ENCODE data around the gene ING2.
A peak's percentile ranks its signal among the peaks of the same experiment; 100 is the strongest.
"Not testable (repeated sequence)": the region's sequence is repeated elsewhere in the genome, so short reads cannot be mapped to it uniquely, and the experiment has no call there.

ING2 gene, protein sequence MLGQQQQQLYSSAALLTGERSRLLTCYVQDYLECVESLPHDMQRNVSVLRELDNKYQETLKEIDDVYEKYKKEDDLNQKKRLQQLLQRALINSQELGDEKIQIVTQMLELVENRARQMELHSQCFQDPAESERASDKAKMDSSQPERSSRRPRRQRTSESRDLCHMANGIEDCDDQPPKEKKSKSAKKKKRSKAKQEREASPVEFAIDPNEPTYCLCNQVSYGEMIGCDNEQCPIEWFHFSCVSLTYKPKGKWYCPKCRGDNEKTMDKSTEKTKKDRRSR

GRCh38 chr4:183504930-183505610, at the start of gene ING2:
Gene ING2, plus strand, starts transcription at chr4:183505058. Its CDS starts 138 bp downstream, at chr4:183505196.
- H3K27ac ChIP-seq (ENCODE audit: low read depth, low read length), result peak within 1 kb of the TSS; percentile 96
- H3K4me3 ChIP-seq (ENCODE audit: low read depth in 1 of 2, low read length in 2 of 2), result peak within 1 kb of the TSS; percentile 97 to 98
- H3K36me3 ChIP-seq (ENCODE audit: control insufficient read depth in 1 of 2, insufficient read depth in 2 of 2, low read length in 2 of 2), result no peaks in the 10 kb centered on the region
- peaks cover 26 to 35% of the 10 kb centered on the region in 2 donors for H3K4me1 ChIP-seq (ENCODE audit: control insufficient read depth in 1 of 2, insufficient read depth in 2 of 2, low read length in 2 of 2)
- no peaks in the 10 kb centered on the region for H3K9me3 ChIP-seq (ENCODE audit: control insufficient read depth in 1 of 2, low read length in 2 of 2)
- peak within 1 kb of the TSS; percentile 89 to 95 for H3K9ac ChIP-seq (ENCODE audit: low read depth in 1 of 2, low read length in 2 of 2)
- H3K27me3 ChIP-seq (ENCODE audit: control insufficient read depth in 1 of 2, insufficient read depth in 2 of 2, low read length in 2 of 2), result no peaks in the 10 kb centered on the region

DNA sequence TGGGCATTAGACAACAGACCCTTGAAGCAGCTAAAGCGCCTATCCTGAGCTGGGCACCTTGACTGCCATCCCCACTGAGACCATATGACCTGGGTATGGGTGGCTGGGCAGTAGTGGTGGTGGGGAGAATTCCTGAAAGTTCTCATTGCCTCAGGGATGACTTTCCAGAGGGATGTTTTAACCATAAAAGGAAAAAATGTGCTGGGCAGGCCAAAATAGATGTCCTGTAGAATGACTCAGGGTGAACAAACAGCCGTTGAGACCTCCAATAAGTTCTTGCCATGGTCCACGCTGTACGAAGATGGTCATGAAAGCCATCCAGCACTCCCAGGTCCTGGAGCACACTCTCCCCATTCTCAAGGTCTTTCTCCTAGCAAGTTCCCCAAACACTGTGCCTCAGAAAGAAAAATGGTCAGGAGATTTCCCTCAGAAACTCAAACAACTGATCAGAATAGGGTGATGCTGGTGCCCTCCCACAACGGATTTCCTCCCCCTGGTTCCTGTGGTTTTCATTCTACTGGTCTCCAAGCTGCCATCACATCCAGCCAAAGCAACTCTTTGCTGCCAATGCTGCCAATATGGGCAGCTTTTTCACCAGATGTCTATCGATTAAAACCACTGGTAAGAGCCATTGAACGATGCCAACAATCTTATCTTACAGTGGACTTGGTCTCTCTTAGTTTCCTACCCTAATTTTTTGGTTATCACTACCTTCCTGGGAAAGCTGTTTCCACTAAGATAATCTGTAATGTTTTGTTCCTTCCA, 49.2 kb upstream of the ING2 start:
- Histone ChIP-seq H3K9me3 (ENCODE audit: control insufficient read depth in 1 of 2, low read length in 2 of 2) (no peaks in the 10 kb centered on the region), H3K9ac (ENCODE audit: low read depth in 1 of 2, low read length in 2 of 2) (no peak overlapping the region), H3K27me3 (ENCODE audit: control insufficient read depth in 1 of 2, insufficient read depth in 2 of 2, low read length in 2 of 2) (no peaks in the 10 kb centered on the region), H3K36me3 (ENCODE audit: control insufficient read depth in 1 of 2, insufficient read depth in 2 of 2, low read length in 2 of 2) (peaks cover 0 to 8% of the 10 kb centered on the region in 2 donors), H3K4me1 (ENCODE audit: control insufficient read depth in 1 of 2, insufficient read depth in 2 of 2, low read length in 2 of 2) (no peaks in the 10 kb centered on the region), H3K4me3 (ENCODE audit: low read depth in 1 of 2, low read length in 2 of 2) (no peak overlapping the region), H3K27ac (ENCODE audit: low read depth, low read length) (no peak overlapping the region)

DNA sequence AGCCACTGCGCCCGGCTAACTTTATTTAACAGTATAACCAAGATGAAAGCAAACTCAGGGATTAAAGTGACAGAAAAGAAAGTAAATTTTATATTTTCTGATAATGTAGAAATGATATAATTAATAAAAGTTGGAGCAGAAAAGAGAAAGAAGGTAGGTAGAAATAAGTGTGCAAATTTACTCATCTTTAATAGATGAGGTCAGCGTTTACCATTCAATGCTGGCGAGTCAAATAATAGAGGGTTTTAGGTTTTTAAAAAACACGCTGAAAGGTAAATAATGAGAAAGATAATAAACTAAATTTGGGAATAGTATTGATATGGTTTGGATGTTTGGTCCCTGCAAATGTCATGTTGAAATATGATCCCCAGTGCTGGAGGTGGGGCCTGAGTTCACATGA, 46.9 kb upstream of the ING2 start:
- H3K4me1 ChIP-seq (ENCODE audit: control insufficient read depth in 1 of 2, insufficient read depth in 2 of 2, low read length in 2 of 2), result no peaks in the 10 kb centered on the region
- H3K9ac ChIP-seq (ENCODE audit: low read depth in 1 of 2, low read length in 2 of 2), result no peak overlapping the region
- no peaks in the 10 kb centered on the region for H3K36me3 ChIP-seq (ENCODE audit: control insufficient read depth in 1 of 2, insufficient read depth in 2 of 2, low read length in 2 of 2)
- H3K9me3 ChIP-seq (ENCODE audit: control insufficient read depth in 1 of 2, low read length in 2 of 2), result no peaks in the 10 kb centered on the region
- H3K4me3 ChIP-seq (ENCODE audit: low read depth in 1 of 2, low read length in 2 of 2), result no peak overlapping the region
- no peaks in the 10 kb centered on the region for H3K27me3 ChIP-seq (ENCODE audit: control insufficient read depth in 1 of 2, insufficient read depth in 2 of 2, low read length in 2 of 2)
- no peak overlapping the region for H3K27ac ChIP-seq (ENCODE audit: low read depth, low read length)

- not testable (repeated sequence) for H3K4me3 ChIP-seq (ENCODE audit: low read depth in 1 of 2, low read length in 2 of 2); H3K27me3 ChIP-seq (ENCODE audit: control insufficient read depth in 1 of 2, insufficient read depth in 2 of 2, low read length in 2 of 2); H3K4me1 ChIP-seq (ENCODE audit: control insufficient read depth in 1 of 2, insufficient read depth in 2 of 2, low read length in 2 of 2); H3K9me3 ChIP-seq (ENCODE audit: control insufficient read depth in 1 of 2, low read length in 2 of 2); H3K36me3 ChIP-seq (ENCODE audit: control insufficient read depth in 1 of 2, insufficient read depth in 2 of 2, low read length in 2 of 2); H3K27ac ChIP-seq (ENCODE audit: low read depth, low read length); H3K9ac ChIP-seq (ENCODE audit: low read depth in 1 of 2, low read length in 2 of 2)
Observed at GRCh38 chr4:183463903-183464619, 40.8 kb upstream of the ING2 start.

GRCh38 chr4:183465879-183466278, 39.0 kb upstream of the ING2 start:
- not testable (repeated sequence) for H3K27ac ChIP-seq (ENCODE audit: low read depth, low read length); H3K9ac ChIP-seq (ENCODE audit: low read depth in 1 of 2, low read length in 2 of 2); H3K27me3 ChIP-seq (ENCODE audit: control insufficient read depth in 1 of 2, insufficient read depth in 2 of 2, low read length in 2 of 2); H3K4me3 ChIP-seq (ENCODE audit: low read depth in 1 of 2, low read length in 2 of 2); H3K36me3 ChIP-seq (ENCODE audit: control insufficient read depth in 1 of 2, insufficient read depth in 2 of 2, low read length in 2 of 2); H3K9me3 ChIP-seq (ENCODE audit: control insufficient read depth in 1 of 2, low read length in 2 of 2); H3K4me1 ChIP-seq (ENCODE audit: control insufficient read depth in 1 of 2, insufficient read depth in 2 of 2, low read length in 2 of 2)

- Histone ChIP-seq H3K27me3 (ENCODE audit: control insufficient read depth in 1 of 2, insufficient read depth in 2 of 2, low read length in 2 of 2) (no peaks in the 10 kb centered on the region), H3K9me3 (ENCODE audit: control insufficient read depth in 1 of 2, low read length in 2 of 2) (no peaks in the 10 kb centered on the region), H3K27ac (ENCODE audit: low read depth, low read length) (no peak overlapping the region), H3K4me3 (ENCODE audit: low read depth in 1 of 2, low read length in 2 of 2) (no peak overlapping the region), H3K36me3 (ENCODE audit: control insufficient read depth in 1 of 2, insufficient read depth in 2 of 2, low read length in 2 of 2) (no peaks in the 10 kb centered on the region), H3K4me1 (ENCODE audit: control insufficient read depth in 1 of 2, insufficient read depth in 2 of 2, low read length in 2 of 2) (no peaks in the 10 kb centered on the region), H3K9ac (ENCODE audit: low read depth in 1 of 2, low read length in 2 of 2) (no peak overlapping the region)
Observed at GRCh38 chr4:183467246-183467645, 37.6 kb upstream of the ING2 start.

- Histone ChIP-seq H3K9ac (ENCODE audit: low read depth in 1 of 2, low read length in 2 of 2) (no peak overlapping the region), H3K9me3 (ENCODE audit: control insufficient read depth in 1 of 2, low read length in 2 of 2) (no peaks in the 10 kb centered on the region), H3K4me1 (ENCODE audit: control insufficient read depth in 1 of 2, insufficient read depth in 2 of 2, low read length in 2 of 2) (no peaks in the 10 kb centered on the region), H3K27ac (ENCODE audit: low read depth, low read length) (no peak overlapping the region), H3K4me3 (ENCODE audit: low read depth in 1 of 2, low read length in 2 of 2) (no peak overlapping the region), H3K27me3 (ENCODE audit: control insufficient read depth in 1 of 2, insufficient read depth in 2 of 2, low read length in 2 of 2) (no peaks in the 10 kb centered on the region), H3K36me3 (ENCODE audit: control insufficient read depth in 1 of 2, insufficient read depth in 2 of 2, low read length in 2 of 2) (no peaks in the 10 kb centered on the region)
Observed at GRCh38 chr4:183468210-183469095, 36.4 kb upstream of the ING2 start.

DNA sequence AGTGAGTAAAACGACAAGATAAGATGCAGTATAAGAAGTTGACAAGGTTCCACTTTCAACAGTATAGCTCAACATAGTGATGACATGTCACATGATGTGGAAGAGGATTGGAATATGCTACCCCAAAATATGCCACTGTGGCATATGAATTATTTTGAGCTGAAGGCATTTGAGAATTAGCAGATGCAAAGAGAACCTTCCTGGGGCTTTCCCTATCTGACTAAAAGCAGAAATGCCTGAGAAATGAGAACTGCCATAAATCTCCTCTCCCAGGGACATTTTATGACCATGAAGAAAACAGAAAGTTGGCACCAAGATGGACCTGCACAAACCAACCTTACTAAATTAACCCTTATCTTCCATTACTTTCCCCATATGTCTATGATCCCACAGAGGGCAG, 35.6 kb upstream of the ING2 start:
- Histone ChIP-seq H3K36me3 (ENCODE audit: control insufficient read depth in 1 of 2, insufficient read depth in 2 of 2, low read length in 2 of 2) (no peaks in the 10 kb centered on the region), H3K4me3 (ENCODE audit: low read depth in 1 of 2, low read length in 2 of 2) (no peak overlapping the region), H3K9ac (ENCODE audit: low read depth in 1 of 2, low read length in 2 of 2) (no peak overlapping the region), H3K9me3 (ENCODE audit: control insufficient read depth in 1 of 2, low read length in 2 of 2) (no peaks in the 10 kb centered on the region), H3K27me3 (ENCODE audit: control insufficient read depth in 1 of 2, insufficient read depth in 2 of 2, low read length in 2 of 2) (no peaks in the 10 kb centered on the region), H3K4me1 (ENCODE audit: control insufficient read depth in 1 of 2, insufficient read depth in 2 of 2, low read length in 2 of 2) (no peaks in the 10 kb centered on the region), H3K27ac (ENCODE audit: low read depth, low read length) (no peak overlapping the region)

- Histone ChIP-seq H3K9me3 (ENCODE audit: control insufficient read depth in 1 of 2, low read length in 2 of 2) (no peaks in the 10 kb centered on the region), H3K27ac (ENCODE audit: low read depth, low read length) (no peak overlapping the region), H3K4me1 (ENCODE audit: control insufficient read depth in 1 of 2, insufficient read depth in 2 of 2, low read length in 2 of 2) (no peaks in the 10 kb centered on the region), H3K4me3 (ENCODE audit: low read depth in 1 of 2, low read length in 2 of 2) (no peak overlapping the region), H3K36me3 (ENCODE audit: control insufficient read depth in 1 of 2, insufficient read depth in 2 of 2, low read length in 2 of 2) (no peaks in the 10 kb centered on the region), H3K27me3 (ENCODE audit: control insufficient read depth in 1 of 2, insufficient read depth in 2 of 2, low read length in 2 of 2) (no peaks in the 10 kb centered on the region), H3K9ac (ENCODE audit: low read depth in 1 of 2, low read length in 2 of 2) (no peak overlapping the region)
Observed at GRCh38 chr4:183469936-183470335, 34.9 kb upstream of the ING2 start.

Data from duodenal mucosa (tissue), 2 donors.